Mammary epithelial cell (primary cell): ENCODE data around the gene SPECC1.

Experiments
- CTCF ChIP-seq, 2 donors: IDR thresholded peaks in 1 of 2; conservative IDR thresholded peaks in 1 of 2; 2 replicates each; pipeline ENCODE4 v1.5.1; 2011 to 2012; ENCODE audit warnings: inconsistent platforms in 2 of 2, low read length in 2 of 2, mild to moderate bottlenecking in 2 of 2, control low read depth in 1 of 2, low read depth in 1 of 2; ENCODE audit not compliant: insufficient read depth in 1 of 2; ENCODE audit errors: extremely low read depth in 1 of 2
- EZH2 ChIP-seq: IDR thresholded peaks from 2 replicates; pipeline ENCODE4 v1.6.1; 2012; ENCODE audit warnings: low read length, inconsistent platforms, borderline replicate concordance

DNA sequence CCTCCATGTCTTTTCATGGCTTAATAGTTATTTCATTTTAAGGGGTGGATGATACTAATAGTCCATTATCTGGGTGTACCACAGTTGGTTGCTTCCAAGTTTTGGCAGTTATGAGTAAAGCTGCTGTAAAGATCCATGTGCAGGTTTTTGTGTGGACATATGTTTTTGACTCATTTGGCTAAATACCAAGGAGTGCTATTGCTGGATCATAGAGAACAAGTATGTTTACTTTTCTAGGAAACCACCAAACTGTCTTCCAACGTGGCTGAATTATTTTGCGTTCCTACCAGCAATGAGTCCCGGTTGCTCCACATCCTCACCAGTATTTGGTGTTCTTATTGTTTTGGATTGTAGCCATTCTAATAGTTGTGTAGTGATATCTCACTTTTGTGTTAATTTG is 181.9 kb downstream of the SPECC1 start:
- TF ChIP-seq CTCF (conservative IDR thresholded peaks at IDR 0.05 in 1 of 2, IDR thresholded peaks at IDR 0.05 in 1 of 2; ENCODE audit: extremely low read depth in 1 of 2, insufficient read depth in 1 of 2, low read depth in 1 of 2, low read length in 2 of 2) (no peak), EZH2 (no peak)
